ENCODE measurements around the gene PHGDH. TPM values are rescaled to one million over a fixed set of nuclear protein-coding genes. Genes with fewer than 3 reads are reported as not detected.

PHGDH gene
- total and polyA plus RNA-seq, 9 of the 15 experiments (the other 6 are each of a cell fraction or from before 2014, with no cell fraction given) = 6.7 to 84.2 (median 36.2) TPM

DNA sequence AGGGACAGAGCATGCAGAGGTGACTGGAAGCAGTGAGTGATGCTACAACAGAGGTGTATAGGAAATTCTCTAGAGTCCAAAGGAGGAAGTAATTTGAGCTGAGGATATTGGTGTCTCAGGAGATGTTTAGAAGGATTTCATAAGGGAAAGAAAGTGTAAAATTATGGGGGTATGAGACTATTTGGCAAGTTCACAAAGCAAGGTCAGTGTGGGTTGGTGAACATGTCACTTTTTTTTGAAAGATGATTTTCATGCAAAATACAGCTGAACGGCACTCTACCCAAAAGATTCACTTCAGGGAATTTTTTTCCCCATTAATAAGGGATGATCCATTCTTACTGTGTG is 32.8 kb downstream of the PHGDH start:
- Histone ChIP-seq H3K36me3 (ENCODE audit: control insufficient read depth, insufficient read depth, low read length) (no peaks in the 10 kb centered on the region; the same call in 2 of the 3 replicates), H3K9me3 (replicated peaks; ENCODE audit: control insufficient read depth, insufficient read depth, low read depth, low read length) (no peaks in the 10 kb centered on the region), H3K27me3 (ENCODE audit: control insufficient read depth in 2 of 2, insufficient read depth in 2 of 2, low read length in 2 of 2) (peaks cover 16 to 24% of the 10 kb centered on the region in 2 experiments; a peak in 4 of 5 replicates), H3K79me2 (ENCODE audit: control insufficient read depth, insufficient read depth, low read length) (no peaks in the 10 kb centered on the region), H3K27ac (ENCODE audit: extremely low read depth, low read depth, low read length) (no peak overlapping the region), H3K4me3 (no peak overlapping the region), H3K9me1 (ENCODE audit: control insufficient read depth, insufficient read depth, low read length) (no peaks in the 10 kb centered on the region), H4K20me1 (replicated peaks; ENCODE audit: control insufficient read depth, insufficient read depth, low read length) (peaks cover 18% of the 10 kb centered on the region), H3K4me1 (replicated peaks in 1 of 2; ENCODE audit: control insufficient read depth in 2 of 2, insufficient read depth in 2 of 2, low read length in 2 of 2) (no peaks in the 10 kb centered on the region; a peak in 1 of 5 replicates), H3K9ac (ENCODE audit: insufficient read depth in 1 of 2, low read depth in 2 of 2, low read length in 2 of 2) (no peak overlapping the region), H2AFZ (ENCODE audit: low read depth, low read length) (no peak overlapping the region), H3K4me2 (ENCODE audit: insufficient read depth, low read length) (no peak overlapping the region)
- CTCF ChIA-PET (ENCODE audit: low intra/inter-chr PET ratio) = interaction anchor here (1.3 kb wide), 1 partner anchor 64 kb away, joined by 3 read pairs; no protein-coding TSS in a partner anchor
- 41% methylated on average over 1 of the region's 1 CpG for WGBS (ENCODE audit: insufficient coverage, low coverage, missing lambda C conversion rate)
- in situ Hi-C loops (cut with MboI) (no loop called here), intact Hi-C loops (cut with micrococcal nuclease) (loop anchor here (5.0 to 10.0 kb wide), 2 partner anchors 67 to 130 kb away; no protein-coding TSS in a partner anchor)
- 0 out of 2 replicates have a peak, but pooled peaks have one; percentile 42 for TF ChIP-seq ZNF717 (CRISPR knock-in tag; IDR thresholded peaks at IDR 0.05)
- TF ChIP-seq, protein P1, sequence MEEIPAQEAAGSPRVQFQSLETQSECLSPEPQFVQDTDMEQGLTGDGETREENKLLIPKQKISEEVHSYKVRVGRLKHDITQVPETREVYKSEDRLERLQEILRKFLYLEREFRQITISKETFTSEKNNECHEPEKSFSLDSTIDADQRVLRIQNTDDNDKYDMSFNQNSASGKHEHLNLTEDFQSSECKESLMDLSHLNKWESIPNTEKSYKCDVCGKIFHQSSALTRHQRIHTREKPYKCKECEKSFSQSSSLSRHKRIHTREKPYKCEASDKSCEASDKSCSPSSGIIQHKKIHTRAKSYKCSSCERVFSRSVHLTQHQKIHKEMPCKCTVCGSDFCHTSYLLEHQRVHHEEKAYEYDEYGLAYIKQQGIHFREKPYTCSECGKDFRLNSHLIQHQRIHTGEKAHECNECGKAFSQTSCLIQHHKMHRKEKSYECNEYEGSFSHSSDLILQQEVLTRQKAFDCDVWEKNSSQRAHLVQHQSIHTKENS (CRISPR knock-in tag; IDR thresholded peaks at IDR 0.05) = no peak
- no peak for TF ChIP-seq NCOA4 (IDR thresholded peaks at IDR 0.05; ENCODE audit: partially characterized antibody)
- TF ChIP-seq POLR2AphosphoS2 (IDR thresholded peaks at IDR 0.05; ENCODE audit: low read length) = peak; percentile 62; the same call in 1 of the 2 replicates
- TF ChIP-seq RFX5 (IDR thresholded peaks at IDR 0.05; ENCODE audit: low read depth, low read length) = no peak
- 0 out of 2 replicates have a peak, but pooled peaks have one; percentile 9 for TF ChIP-seq ZBTB9 (CRISPR knock-in tag; IDR thresholded peaks at IDR 0.05)
- TF ChIP-seq ZNF165 (CRISPR knock-in tag; IDR thresholded peaks at IDR 0.05; ENCODE audit: borderline replicate concordance) = no peak
- TF ChIP-seq ZNF639 (CRISPR knock-in tag; conservative IDR thresholded peaks at IDR 0.05 in 1 of 2, IDR thresholded peaks at IDR 0.05 in 1 of 2) = no peak
- TF ChIP-seq FOXJ2 (tag; IDR thresholded peaks at IDR 0.05) = no peak
- TF ChIP-seq POLR2B (IDR thresholded peaks at IDR 0.05; ENCODE audit: low read depth, partially characterized antibody) = peak; percentile 41
- no peak for TF ChIP-seq BRCA1 (IDR thresholded peaks at IDR 0.05)
- no peak for TF ChIP-seq BRCA1 (CRISPR knock-in tag; IDR thresholded peaks at IDR 0.05)
- no peak for TF ChIP-seq ARID1B (IDR thresholded peaks at IDR 0.05)
- TF ChIP-seq ETV1 (tag; conservative IDR thresholded peaks at IDR 0.05; ENCODE audit: low read depth) = no peak
- BruUV-seq (replicated peaks) = no TSS peak
- no peak for ATAC-seq
- POLR2A ChIA-PET = interaction anchor here (0.9 to 1.2 kb wide), 5 partner anchors 9 to 33 kb away, joined by 3 to 4 read pairs (median 3); partner anchors contain the start of gene PHGDH
- FAIRE-seq = peak; percentile 46
- no peak for DNase-seq (ENCODE audit: extremely low read depth in 1 of 4, low spot score in 3 of 4)

All from K562 (cell line).